ENCODE measurements around the gene LMF1. TPM values are rescaled to one million over a fixed set of nuclear protein-coding genes. Genes with fewer than 3 reads are reported as not detected.

LMF1 gene
- total and polyA plus RNA-seq, 2 of the 8 experiments (the other 6 are each of a cell fraction or from before 2014, with no cell fraction given), result 3.5 to 9.1 TPM

DNA sequence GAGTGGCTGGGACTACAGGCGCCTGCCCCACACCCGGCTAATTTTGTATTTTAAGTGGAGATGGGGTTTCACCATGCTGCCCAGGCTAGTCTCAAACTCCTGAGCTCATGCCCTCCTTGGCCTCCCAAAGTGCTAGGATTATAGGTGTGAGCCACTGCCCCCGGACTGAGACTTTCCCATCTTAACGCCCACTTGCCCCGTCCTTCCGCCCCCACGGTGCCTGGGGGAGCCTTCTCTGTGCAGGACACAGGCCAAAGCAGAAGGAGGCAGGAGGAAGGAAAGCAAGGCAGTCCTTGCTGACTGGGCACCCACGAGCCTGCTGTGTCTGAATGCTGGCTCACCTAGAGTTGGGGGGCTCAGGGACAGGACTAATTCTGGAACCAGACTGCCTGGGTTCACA lies 152.7 kb downstream of the LMF1 start:
- H3K14ac ChIP-seq (ENCODE audit: insufficient read length), result no peak overlapping the region
- ChIA-PET POLR2A (ENCODE audit: partially characterized antibody) (no interaction called here), CTCF (ENCODE audit: partially characterized antibody) (interaction anchor here (1.5 kb wide), 1 partner anchor 65 kb away, joined by 4 read pairs; no protein-coding TSS in a partner anchor)
- peaks cover 0 to 3% of the 10 kb centered on the region in 2 experiments for H4K20me1 ChIP-seq (replicated peaks in 1 of 2; ENCODE audit: control insufficient read depth in 1 of 2, insufficient read depth in 2 of 2, low read length in 2 of 2)
- no peak overlapping the region for H3K27ac ChIP-seq (ENCODE audit: low read depth, low read length)
- DNase-seq (ENCODE audit: low read depth in 1 of 2, low spot score in 2 of 2) (no peak), FAIRE-seq (no peak)
- peaks cover 0 to 8% (median under 1%) of the 10 kb centered on the region in 4 experiments; a peak in 3 of 7 replicates for H3K4me1 ChIP-seq (replicated peaks in 1 of 4; ENCODE audit: control insufficient read depth in 3 of 4, insufficient read depth in 4 of 4, low read length in 3 of 4)
- H3K4me2 ChIP-seq (ENCODE audit: insufficient read depth in 1 of 2, low read depth in 2 of 2, low read length in 2 of 2), result no peak overlapping the region
- H3K4me3 ChIP-seq (ENCODE audit: extremely low read depth in 1 of 4, insufficient read depth in 2 of 4, low read depth in 3 of 4, low read length in 4 of 4), result no peak overlapping the region
- no peak overlapping the region for H2BK15ac ChIP-seq (ENCODE audit: low read length)
- H3K4ac ChIP-seq (replicated peaks; ENCODE audit: insufficient read length, low read depth, low read length), result no peak overlapping the region
- H3K18ac ChIP-seq (ENCODE audit: extremely low read depth, low read length), result no peak overlapping the region
- no peaks in the 10 kb centered on the region for H3K36me3 ChIP-seq (ENCODE audit: control insufficient read depth in 2 of 4, insufficient read depth in 4 of 4, low read length in 3 of 4)
- H3K9ac ChIP-seq (replicated peaks in 1 of 4; ENCODE audit: extremely low read depth in 1 of 4, low read depth in 3 of 4, low read length in 3 of 4), result no peak overlapping the region
- WGBS, 2 experiments (ENCODE audit: extremely low coverage in 1 of 2, insufficient coverage in 1 of 2, insufficient read length in 1 of 2, insufficient replicate concordance in 2 of 2, low coverage in 1 of 2, low lambda C conversion rate in 2 of 2, missing lambda C conversion rate in 1 of 2), result 88% methylated on average over 7 of the region's 8 CpGs; no CpG with 5 or more reads in 1 of the 2 experiments
- H4K8ac ChIP-seq (ENCODE audit: extremely low read depth, insufficient read depth, low read length), result no peak overlapping the region
- H3K56ac ChIP-seq (replicated peaks; ENCODE audit: insufficient read length, low read depth, low read length), result no peak overlapping the region
- H2BK5ac ChIP-seq (ENCODE audit: low read depth, low read length), result no peak overlapping the region
- H2BK20ac ChIP-seq (ENCODE audit: low read length), result no peak overlapping the region
- no peaks in the 10 kb centered on the region for H3K79me2 ChIP-seq (ENCODE audit: control insufficient read depth in 1 of 2, insufficient read depth in 2 of 2, low read length in 2 of 2)
- H4K5ac ChIP-seq (ENCODE audit: insufficient read length, low read depth, low read length), result no peak overlapping the region
- H2AK5ac ChIP-seq (ENCODE audit: low read depth, low read length), result no peak overlapping the region; the same call in 1 of the 2 replicates
- peaks cover 0 to 3% (median 2%) of the 10 kb centered on the region in 4 experiments; a peak in 5 of 7 replicates for H3K27me3 ChIP-seq (replicated peaks in 1 of 4; ENCODE audit: control insufficient read depth in 3 of 4, extremely low read depth in 1 of 4, insufficient read depth in 3 of 4, low read length in 3 of 4)
- peaks cover 4 to 16% of the 10 kb centered on the region in 2 experiments; a peak in 3 of 4 replicates for H3K9me3 ChIP-seq (ENCODE audit: insufficient read depth in 2 of 2, low read depth in 1 of 2, low read length in 1 of 2)
- H3K23ac ChIP-seq (ENCODE audit: insufficient read length), result no peak overlapping the region
- no peaks in the 10 kb centered on the region; the same call in 1 of the 2 replicates for H3K23me2 ChIP-seq (ENCODE audit: low read depth, low read length)
- H3K79me1 ChIP-seq (ENCODE audit: low read depth, low read length), result no peaks in the 10 kb centered on the region
- no peak overlapping the region for H2AFZ ChIP-seq (ENCODE audit: low read length)
- no peak overlapping the region for H2BK120ac ChIP-seq (replicated peaks; ENCODE audit: low read depth, low read length)
- H4K91ac ChIP-seq (replicated peaks; ENCODE audit: insufficient read length, low read length), result no peak overlapping the region
- no peak overlapping the region for H2BK12ac ChIP-seq (ENCODE audit: low read depth, low read length)
- TF ChIP-seq CBX8 (IDR thresholded peaks at IDR 0.05; ENCODE audit: borderline replicate concordance, low read depth, low read length) (no peak), TBP (IDR thresholded peaks at IDR 0.05; ENCODE audit: low read depth, low read length) (no peak), RNF2 (IDR thresholded peaks at IDR 0.05; ENCODE audit: borderline replicate concordance, low read depth, low read length, missing control alignments, poor library complexity, severe bottlenecking) (no peak)

All from H1 (cell line).